Measurements from ENCODE around the gene DNAI2.
"Not testable (repeated sequence)": the region's sequence is repeated elsewhere in the genome, so short reads cannot be mapped to it uniquely, and the experiment has no call there.

The DNAI2 gene

GRCh38 chr17:74276541-74277009 is 2.5 kb downstream of the DNAI2 start:
- no peak for DNase-seq

- no peak for DNase-seq
Observed at GRCh38 chr17:74277935-74278334, 3.9 kb downstream of the DNAI2 start.

GRCh38 chr17:74279617-74280016 is 5.6 kb downstream of the DNAI2 start:
- not testable (repeated sequence) for DNase-seq

DNA sequence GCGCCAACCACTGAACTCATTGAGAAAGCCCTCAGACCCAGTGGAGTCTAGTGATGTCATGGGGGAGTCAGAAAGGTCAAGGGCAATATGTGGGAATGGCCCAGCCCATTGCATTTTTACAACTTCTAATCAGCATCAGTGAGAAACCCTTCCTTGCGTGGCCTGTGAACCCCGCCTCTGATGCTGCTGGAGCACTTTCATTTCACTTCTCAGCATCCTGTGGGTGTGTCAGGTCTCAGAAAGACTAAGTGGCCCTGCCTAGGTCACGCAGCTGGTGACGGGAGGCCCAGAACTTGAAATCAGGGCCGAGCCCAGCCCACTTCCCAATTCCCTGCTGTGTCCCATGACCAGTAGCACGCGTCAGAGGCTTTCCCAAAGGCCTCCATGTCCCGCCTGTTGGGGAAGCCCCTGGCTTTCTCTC is 6.1 kb downstream of the DNAI2 start:
- peak; percentile 30 for DNase-seq

GRCh38 chr17:74281799-74282198 is 7.8 kb downstream of the DNAI2 start:
- DNase-seq: no peak

DNA sequence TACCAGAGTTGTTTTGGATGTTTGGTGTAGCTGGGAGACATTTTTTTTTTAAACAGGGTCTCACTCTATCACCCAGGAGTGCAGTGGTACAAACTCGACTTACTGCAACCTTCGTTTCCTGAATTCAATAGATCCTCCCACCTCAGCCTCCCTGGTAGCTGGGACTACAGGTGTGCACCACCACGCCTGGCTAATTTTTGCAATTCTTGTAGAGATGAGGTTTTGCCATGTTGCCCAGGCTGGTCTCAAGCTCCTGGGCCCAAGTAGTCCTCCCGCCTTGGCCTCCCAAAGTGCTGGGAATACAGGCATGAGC is 8.2 kb downstream of the DNAI2 start:
- not testable (repeated sequence) for DNase-seq

- DNase-seq: no peak
Observed at GRCh38 chr17:74282587-74283370, 8.7 kb downstream of the DNAI2 start.

DNA sequence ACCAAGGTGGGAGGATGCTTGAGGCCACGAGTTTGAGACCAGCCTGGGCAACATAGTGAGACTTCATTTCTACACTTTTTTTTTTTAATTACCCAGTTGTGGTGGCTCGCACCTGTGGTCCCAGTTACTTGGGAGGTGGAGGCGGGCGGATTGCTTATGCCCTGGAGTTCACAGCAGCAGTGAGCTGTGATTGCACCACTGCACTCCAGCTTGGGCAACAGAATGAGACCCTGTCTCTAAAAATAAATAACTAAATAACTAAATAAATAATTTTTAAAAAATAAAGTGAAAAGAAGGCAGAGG is 9.3 kb downstream of the DNAI2 start:
- DNase-seq: no peak

DNA sequence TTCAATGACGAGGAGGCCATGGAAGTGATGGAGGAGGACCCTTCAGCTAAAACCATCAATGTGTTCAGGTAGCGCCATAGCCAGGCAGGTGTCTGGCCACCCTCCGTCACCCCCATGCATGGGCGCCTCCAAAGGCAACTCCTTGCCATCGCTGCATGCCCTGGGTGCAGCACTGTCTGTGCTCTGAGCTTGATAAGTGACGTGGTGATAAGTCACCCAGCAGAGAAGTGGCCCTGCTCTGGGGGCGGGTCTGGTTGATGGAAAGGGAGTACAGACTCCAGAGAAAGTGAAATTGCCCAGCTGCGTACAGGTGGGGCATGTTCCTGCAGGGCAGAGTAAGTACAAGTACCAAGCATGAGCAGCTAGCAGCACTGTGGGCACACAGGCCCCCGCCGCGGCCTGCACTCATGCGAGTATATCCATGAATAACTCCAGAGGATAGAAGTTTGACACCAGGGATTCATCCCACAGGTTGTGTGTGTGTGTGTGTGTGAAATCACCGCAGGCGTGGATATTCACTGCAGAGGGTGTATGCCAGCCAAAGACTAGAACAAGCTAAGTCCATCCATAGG is 13.1 kb downstream of the DNAI2 start:
- no peak for DNase-seq

GRCh38 chr17:74288785-74289184 is 14.8 kb downstream of the DNAI2 start:
- DNase-seq: no peak

DNA sequence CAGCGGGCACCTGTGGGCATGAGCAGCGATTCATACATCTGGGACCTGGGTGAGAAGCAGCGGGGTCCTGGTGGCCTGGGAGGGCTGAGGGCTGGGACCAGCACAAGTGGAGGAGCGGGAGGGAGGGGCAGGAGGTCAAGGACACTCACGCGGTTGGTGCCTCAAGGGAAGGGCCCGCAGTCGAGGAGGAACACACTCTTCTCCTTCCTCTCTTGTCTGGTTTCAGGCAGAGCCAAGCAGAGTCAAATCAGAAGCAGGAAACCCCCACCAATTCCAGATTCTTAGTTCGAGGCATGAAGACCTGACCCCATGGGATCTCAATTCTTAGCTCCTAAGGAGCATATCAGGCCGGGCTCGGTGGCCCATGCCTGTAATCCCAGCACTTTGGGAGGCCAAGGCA is 15.7 kb downstream of the DNAI2 start:
- DNase-seq: no peak

- DNase-seq: no peak
Observed at GRCh38 chr17:74290340-74290739, 16.3 kb downstream of the DNAI2 start.

GRCh38 chr17:74292495-74292894 is 18.5 kb downstream of the DNAI2 start:
- DNase-seq: no peak

DNA sequence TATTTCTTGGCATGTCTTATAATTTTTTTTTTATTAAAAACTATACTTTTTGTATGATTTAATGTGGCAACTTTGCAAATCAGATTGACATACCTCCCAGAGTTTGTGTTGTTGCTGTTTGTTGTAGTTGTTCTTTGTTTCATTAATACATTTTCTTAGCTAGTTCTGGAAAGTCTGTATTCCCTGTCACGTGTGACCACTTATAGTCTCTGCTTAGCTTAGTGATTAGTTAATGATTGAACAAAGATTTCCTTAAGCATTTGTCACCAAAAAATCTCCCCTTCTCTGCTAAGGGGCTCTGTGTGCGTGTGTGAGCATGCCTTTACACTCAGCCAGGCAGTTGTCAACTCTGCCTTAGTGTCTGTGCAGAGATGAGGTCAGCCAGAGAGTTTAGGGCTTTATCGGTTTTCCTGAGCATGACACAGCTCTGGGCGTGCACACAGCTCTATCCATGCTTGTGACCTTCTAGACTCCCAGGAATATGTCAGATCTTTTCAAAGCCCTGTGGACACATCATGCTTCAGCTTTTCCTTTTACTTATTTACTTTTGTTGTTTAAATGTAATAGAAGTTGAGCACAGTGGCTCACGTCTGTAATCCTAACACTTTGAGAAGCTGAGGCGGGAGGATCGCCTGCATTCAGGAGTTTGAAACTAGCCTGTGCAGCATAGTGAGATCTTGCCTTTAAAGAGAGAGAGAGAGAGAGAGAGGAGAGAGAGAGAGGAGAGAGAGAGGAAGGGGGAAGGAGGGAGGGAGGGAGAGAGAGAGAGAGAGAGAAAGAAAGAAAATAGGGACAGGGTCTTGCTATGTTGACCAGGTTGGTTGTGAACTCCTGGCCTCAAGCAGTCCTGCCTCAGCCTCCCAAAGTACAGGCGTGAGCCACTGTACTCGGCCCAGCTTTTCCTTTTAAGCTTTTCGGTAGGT is 21.9 kb downstream of the DNAI2 start:
- no peak for DNase-seq

DNA sequence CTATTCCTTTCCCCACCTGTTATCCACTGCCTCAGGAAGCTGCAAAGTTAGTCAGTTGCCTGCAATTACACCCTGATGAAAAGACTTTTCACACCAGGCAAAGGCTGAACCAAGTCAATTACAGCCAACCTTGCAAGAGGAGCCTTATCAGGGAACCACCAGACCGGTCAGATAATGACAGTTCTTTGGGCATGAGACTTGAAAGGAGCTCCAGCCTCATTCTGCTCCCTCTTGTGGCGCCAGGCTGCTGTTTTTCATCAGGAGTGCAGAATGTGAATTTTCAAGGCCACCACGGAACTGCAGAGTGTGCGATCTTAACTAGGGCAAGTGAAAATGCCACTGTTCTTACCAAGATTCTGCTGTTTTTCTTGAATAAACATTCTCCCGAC is 22.5 kb downstream of the DNAI2 start:
- no peak for DNase-seq

GRCh38 chr17:74297941-74298340 is 23.9 kb downstream of the DNAI2 start:
- DNase-seq: no peak

GRCh38 chr17:74298778-74299177 is 24.7 kb downstream of the DNAI2 start:
- no peak for DNase-seq

DNA sequence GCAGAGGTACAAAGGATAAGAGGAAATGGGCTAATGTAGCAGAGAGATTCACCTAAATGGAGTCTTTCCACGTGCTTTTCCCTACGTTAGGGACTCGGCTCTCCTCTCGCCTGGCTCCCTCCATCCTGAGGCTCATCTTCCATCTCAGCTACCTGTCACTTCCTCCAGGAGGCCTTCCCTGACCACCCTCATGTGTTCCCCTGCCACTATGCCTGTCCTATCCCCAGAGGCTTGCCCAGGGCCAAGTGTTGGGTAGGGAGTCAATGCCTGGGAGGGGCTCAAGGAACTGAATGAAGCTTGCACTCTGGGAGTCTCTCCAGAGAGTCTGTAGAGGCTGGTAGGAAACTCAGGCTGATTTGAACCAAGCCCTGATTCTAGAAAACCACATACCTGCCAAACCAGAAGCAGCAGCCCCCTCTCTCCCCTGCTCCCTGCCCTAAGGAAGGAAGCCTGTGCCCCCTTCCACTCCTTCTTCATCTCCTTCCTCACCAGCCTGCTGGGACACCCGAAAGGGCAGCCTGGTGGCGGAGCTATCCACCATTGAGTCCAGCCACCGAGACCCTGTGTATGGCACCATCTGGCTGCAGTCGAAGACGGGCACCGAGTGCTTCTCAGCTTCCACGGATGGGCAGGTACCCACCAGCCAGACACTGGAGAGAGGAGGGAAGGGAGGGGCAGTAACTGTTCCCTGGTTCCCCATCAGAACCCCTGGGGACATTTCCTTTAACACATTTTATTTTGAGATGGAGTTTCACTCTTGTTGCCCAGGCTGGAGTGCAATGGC is 25.4 kb downstream of the DNAI2 start:
- no peak for DNase-seq

DNA sequence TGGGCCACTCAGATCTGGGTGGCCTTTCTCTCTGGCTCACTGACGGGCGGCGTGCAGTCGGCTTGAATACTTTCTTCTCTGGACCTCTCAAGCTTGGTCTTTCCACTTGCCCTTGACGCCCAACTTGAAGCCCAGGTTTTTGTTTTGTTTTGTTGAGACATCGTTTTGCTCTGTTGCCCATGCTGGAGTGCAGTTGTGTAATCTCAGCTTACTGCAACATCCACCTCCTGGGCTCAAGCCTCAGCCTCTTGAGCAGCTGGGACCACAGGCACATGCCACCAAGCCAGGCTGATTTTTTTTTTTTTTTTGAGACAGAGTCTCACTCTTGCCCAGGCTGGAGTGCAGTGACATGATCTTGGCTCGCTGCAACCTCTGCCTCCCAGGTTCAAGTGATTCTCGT is 29.3 kb downstream of the DNAI2 start:
- no peak for DNase-seq

GRCh38 chr17:74304184-74304583 is 30.1 kb downstream of the DNAI2 start:
- DNase-seq: no peak

DNA sequence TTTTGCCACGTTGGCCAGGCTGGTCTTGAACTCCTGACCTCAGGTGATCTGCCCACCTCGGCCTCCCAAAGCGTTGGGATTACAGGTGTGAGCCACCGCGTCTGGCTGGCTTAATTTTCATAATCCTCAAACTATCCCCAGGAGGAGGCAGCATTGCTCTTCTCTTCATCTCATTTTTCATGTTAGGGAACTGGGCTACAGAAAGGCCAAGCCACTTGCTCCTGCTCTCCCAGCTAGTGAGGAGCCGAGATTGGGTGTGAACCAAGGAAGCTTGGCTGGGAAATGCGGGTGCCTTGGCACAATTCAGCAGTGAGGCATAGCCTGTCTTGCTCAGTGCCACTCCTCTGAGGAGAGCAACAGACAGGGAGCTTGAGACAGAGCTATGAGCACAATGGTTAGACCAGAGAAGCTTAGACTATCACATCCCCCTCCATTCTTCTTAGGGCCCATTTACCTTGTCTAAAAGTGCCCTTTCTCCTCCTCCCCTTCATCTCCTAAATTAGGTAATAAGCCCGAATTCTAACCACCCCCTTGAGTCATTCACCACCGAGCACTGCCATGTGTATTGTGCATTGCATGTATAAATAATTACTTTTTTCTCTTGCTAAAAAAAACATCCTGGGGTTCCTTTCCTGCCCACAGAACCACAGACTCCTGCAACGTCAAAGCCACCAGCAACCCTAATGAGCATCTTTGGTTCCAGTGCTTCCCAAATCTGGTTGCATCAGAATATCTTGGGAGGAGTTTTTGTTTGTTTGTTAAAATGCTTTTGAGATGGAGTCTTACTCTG is 32.0 kb downstream of the DNAI2 start:
- DNase-seq: no peak

Data from activated naive CD4-positive, alpha-beta T cell treated with anti-CD3 and anti-CD28 coated beads, Interleukin-2, amount 50 U/mL, for 16 hours (primary cell).